ENCODE data around the gene ARHGAP4.
A peak's percentile ranks its signal among the peaks of the same experiment; 100 is the strongest.

The ARHGAP4 gene

GRCh38 chrX:153925387-153925738, 701 bp downstream of the ARHGAP4 start:
- no peak for DNase-seq

GRCh38 chrX:153924149-153924861, 1.8 kb downstream of the ARHGAP4 start:
- peak in 1 of 4 experiments; percentile 10 for DNase-seq

DNA sequence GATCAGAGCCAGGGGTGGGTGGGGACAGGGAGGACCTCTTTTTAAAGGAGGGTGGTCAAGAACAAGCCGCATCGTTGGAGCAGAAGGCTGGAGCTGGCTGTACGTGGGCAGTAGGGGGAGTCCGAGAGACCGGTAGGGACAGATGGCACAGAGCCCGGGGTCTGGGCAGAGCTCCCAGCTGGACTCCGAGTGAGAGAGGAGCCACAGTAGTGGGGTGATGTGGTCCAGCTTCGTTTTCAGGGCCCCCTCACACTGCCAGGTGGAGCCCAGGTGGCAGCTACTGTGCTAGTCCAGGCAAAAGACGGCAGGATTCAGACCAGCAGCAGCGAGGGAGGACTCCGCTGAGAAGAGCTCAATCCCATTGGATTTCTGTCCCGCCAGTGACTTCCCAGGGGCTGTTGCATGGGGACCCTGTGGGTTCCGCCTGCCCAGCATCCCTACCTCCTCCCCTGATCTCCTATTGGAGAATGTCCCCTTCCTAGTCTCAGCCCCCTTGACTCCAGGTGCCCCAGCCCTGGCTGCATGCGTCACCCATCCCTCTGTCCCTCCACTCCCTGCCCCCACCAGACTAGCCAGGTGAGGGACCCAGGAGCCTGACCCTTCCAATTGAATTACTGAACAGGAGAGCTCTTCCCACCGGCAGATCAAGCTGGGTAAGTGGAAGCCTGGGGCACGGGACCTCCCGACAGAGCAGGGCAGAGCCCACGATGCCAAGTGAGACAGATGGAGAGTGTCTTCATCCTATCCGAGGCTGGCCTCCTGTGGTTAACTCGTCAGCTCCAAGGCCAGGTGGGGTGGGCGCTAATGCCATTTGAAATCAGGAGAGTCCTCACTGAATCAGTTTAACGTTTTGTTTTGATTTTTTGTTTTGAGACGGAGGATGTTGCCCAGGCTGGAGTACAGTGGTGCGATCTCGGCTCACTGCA, 2.9 kb downstream of the ARHGAP4 start:
- no peak for DNase-seq

DNA sequence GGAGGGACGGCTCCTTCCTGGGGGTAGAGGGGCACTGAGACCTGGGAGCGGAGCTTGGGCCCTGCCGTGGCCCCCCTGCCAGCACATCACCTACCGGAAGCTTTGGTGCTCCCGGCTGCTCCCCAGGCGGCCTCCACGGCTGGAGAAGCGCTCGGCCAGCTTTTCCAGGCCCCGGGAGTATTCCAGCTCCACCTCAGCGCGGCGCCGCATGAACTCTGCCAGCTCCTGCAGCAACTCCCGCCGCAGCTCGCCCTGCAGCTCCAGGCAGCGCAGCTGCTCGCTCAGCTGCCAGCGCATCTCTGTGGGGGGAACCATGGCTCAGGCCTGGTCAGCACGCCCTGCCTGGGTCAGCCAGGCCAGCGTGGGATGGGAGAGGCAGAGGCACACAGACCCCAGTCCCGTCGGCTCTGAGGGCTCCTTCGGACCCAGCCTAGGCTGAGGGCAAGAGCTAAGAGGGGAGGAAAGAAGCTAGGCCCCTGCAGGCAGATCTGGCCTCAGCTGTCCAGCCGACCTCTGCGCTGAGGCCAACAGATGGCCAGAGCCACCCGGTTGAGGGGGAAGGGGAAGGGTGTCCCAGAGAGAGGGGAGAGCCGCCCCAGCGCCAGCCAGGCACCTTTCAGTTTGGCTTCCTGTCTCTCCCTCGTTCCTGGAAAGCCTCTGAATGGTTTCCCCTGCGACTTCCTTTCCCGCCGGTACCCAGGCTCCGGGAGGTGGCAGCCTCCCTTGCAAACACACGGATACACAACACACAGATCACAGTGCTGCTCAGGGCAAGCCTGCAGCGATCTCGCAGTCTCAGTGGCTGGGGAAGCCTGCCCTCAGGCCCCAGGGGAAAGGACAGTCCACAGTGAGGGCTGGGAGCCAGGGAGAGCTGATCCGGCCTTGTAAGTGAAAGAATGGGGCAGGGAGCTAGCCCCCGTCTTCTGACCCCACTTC, 4.3 kb downstream of the ARHGAP4 start:
- no peak for DNase-seq

- no peak for DNase-seq
These were observed 5.0 kb downstream of the ARHGAP4 start for GRCh38 chrX:153921070-153921469.

DNA sequence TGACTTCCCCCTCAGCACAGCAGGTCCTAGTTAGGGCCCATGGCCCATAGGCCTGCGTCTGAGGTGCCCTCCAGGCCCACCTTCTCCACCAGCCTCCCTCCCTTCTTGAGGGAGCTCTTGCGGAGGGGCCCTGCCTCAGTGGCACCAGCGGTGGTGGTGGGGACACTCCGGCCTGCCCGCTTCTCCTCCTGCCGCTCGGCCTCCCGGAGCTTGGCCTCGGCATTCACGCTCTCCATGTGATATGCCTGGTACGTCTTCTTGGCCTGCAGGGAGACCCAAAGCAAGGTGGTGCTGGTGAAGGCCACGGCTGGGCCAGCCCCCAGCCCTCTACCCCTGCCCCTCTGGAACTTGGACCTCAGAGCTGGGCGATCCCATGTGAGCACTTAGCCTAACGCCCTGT, 5.5 kb downstream of the ARHGAP4 start:
- DNase-seq = no peak

DNA sequence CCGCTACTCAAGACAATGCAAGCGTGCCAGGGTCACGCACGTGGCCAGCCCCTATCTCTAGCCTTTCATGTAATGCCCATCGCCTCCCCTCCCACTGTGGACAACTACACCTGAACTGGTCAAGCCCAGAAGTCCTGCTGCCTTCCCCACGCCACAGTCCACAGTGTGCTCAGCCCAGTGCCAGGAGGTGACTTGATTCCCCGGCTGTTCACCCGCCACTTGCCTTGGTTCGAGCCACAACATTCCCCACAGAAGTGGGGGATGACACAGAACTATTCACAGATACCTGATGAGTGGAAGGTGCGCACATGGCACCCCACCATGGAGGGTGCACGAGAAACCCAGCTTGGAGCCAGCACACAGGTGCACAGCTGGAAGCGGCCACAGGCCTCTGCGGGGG, 6.8 kb downstream of the ARHGAP4 start:
- DNase-seq = no peak

DNA sequence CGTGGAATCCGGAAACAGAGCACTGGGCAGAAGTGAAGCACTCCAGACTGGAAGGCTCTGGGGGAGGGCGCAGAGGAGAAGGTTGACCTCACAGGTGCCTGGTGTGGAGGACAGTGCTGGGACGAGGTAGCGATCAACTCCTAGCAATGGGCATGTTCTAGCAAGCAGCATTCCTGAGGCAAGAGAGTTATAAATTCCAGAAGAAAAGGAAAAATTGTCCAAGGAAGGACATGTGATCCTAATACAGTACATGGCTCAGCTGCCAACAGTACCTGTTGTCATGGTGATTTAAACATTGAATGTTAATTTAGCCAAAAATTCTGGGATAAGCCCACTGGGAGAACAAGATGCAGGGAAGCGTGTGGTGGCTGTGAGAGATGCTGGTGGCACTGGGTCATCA, 8.2 kb downstream of the ARHGAP4 start:
- DNase-seq = no peak

- DNase-seq = no peak
These were observed 12.4 kb downstream of the ARHGAP4 start for GRCh38 chrX:153913701-153914100.

GRCh38 chrX:153913211-153913610, 12.9 kb downstream of the ARHGAP4 start:
- no peak for DNase-seq

GRCh38 chrX:153911798-153912197, 14.3 kb downstream of the ARHGAP4 start:
- DNase-seq = no peak

DNA sequence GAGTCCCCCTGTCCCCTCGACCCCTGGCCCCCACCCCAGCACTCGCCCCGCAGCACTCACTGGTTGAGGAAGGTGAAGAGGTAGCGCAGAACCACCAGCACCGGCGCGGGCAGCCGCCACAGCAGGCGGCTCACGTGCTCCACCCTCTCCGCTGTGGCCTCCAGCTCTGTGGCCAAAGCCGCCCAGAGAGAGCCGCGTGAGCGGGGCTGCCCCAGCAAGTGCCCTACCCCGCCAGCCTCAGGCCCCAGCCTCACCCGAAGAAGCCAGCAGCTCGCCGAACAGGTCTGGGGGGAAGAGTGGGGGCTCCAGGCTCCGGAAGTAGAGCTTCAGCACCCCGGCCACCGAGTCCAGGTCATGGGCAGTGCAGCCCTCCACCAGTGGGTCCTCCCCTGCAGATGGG, 15.6 kb downstream of the ARHGAP4 start:
- no peak for DNase-seq

GRCh38 chrX:153909980-153910360, 16.1 kb downstream of the ARHGAP4 start:
- DNase-seq = no peak

DNA sequence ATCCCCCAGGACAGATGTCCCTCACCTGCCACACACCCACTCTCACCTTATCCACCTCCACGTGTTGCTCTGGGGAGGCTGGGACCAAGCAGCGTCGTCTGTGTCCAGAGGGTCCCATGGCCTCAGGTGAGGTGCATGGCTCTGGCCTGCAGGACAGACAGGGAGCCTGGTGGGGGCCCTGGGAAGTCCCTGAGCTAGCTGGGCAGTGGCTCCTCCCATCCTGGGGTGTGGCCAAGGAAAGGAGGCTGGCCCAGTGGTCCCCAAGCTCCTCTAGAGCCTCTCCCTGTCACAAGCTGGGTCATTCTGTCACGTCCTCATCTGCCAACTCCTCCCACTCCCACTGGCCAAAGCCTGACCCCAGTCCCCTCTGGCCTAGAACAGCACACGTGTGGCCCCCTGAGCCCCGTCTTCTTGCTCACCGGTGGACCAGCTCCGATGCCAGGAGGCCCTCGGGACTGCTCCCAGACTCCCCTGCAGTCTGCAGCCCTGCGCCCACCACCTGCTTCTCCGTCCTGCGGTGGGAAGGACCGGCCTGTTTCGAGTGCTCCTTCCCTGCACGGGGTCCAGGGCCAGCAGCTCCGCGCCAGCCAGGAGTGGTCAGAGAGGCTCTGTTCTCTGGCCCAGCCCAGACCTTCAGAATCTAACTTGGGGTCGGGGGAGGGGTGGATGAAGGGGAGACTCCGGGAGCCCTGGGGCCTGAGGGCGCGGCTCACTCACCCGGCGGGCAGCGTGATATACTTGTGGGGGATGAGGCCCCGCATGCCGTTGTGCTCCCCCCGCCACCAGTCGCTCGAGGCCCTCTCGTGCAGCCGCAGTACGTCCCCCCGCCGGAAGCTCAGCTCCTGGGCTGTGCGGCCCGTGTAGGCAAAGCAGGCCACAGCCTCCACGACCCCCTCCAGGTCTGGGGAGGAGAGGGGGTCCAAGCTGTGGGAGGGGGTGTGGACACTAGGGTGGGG, 16.8 kb downstream of the ARHGAP4 start:
- no peak for DNase-seq

GRCh38 chrX:153908219-153908860, 17.7 kb downstream of the ARHGAP4 start:
- DNase-seq = no peak

GRCh38 chrX:153907456-153907855, 18.6 kb downstream of the ARHGAP4 start:
- DNase-seq = no peak

- DNase-seq = no peak
These were observed 19.7 kb downstream of the ARHGAP4 start for GRCh38 chrX:153906126-153906917.

DNA sequence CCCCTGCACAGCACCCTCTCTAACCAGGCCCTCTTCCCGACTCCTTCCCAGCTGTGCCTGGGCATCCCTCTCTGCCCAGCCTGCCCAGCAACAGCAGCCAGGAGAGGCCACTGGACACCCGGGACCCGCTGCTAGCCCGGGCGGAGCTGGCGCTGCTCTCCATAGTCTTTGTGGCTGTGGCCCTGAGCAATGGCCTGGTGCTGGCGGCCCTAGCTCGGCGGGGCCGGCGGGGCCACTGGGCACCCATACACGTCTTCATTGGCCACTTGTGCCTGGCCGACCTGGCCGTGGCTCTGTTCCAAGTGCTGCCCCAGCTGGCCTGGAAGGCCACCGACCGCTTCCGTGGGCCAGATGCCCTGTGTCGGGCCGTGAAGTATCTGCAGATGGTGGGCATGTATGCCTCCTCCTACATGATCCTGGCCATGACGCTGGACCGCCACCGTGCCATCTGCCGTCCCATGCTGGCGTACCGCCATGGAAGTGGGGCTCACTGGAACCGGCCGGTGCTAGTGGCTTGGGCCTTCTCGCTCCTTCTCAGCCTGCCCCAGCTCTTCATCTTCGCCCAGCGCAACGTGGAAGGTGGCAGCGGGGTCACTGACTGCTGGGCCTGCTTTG, 20.5 kb downstream of the ARHGAP4 start:
- no peak for DNase-seq

- DNase-seq = no peak
These were observed 21.8 kb downstream of the ARHGAP4 start, which contains the start of gene AVPR2 for GRCh38 chrX:153903991-153904957. AVPR2 (plus strand) TSS chrX:153904673; CDS start chrX:153905146, 473 bp downstream.

Measured in activated CD4-positive, CD25-positive, alpha-beta regulatory T cell (primary cell).